GM10847 (cell line): Measurements from ENCODE around the gene CD8A.

ENCODE experiments used
- POLR2A ChIP-seq: IDR thresholded peaks from 2 replicates; pipeline ENCODE4 v1.6.1; 2011; ENCODE audit not compliant: insufficient read length; ENCODE audit errors: extremely low read depth

Gene CD8A

GRCh38 chr2:86785456-86785855 is 5.3 kb downstream of the CD8A start:
- TF ChIP-seq POLR2A, result no peak

- TF ChIP-seq POLR2A, result no peak
These were observed 6.9 kb downstream of the CD8A start for GRCh38 chr2:86783615-86784339.

- TF ChIP-seq POLR2A, result no peak
These were observed 8.0 kb downstream of the CD8A start for GRCh38 chr2:86782748-86783147.

GRCh38 chr2:86781363-86781762 is 9.3 kb downstream of the CD8A start:
- TF ChIP-seq POLR2A, result no peak

GRCh38 chr2:86779971-86780370 is 10.7 kb downstream of the CD8A start:
- TF ChIP-seq POLR2A, result no peak

- no peak for TF ChIP-seq POLR2A
These were observed 11.8 kb downstream of the CD8A start for GRCh38 chr2:86778957-86779356.

GRCh38 chr2:86776532-86776931 is 14.2 kb downstream of the CD8A start:
- no peak for TF ChIP-seq POLR2A

GRCh38 chr2:86775338-86775737 is 15.4 kb downstream of the CD8A start:
- no peak for TF ChIP-seq POLR2A

GRCh38 chr2:86774862-86775261 is 15.9 kb downstream of the CD8A start:
- TF ChIP-seq POLR2A, result no peak

- TF ChIP-seq POLR2A, result no peak
These were observed 18.1 kb downstream of the CD8A start for GRCh38 chr2:86772611-86773010.

- TF ChIP-seq POLR2A, result no peak
These were observed 19.9 kb downstream of the CD8A start for GRCh38 chr2:86770816-86771301.

GRCh38 chr2:86769838-86770237 is 20.9 kb downstream of the CD8A start:
- TF ChIP-seq POLR2A, result no peak

GRCh38 chr2:86768189-86768949 is 22.3 kb downstream of the CD8A start:
- TF ChIP-seq POLR2A, result no peak

GRCh38 chr2:86765310-86765695 is 25.4 kb downstream of the CD8A start:
- TF ChIP-seq POLR2A, result no peak

GRCh38 chr2:86764661-86765309 is 25.9 kb downstream of the CD8A start:
- TF ChIP-seq POLR2A, result no peak

- TF ChIP-seq POLR2A, result no peak
These were observed 30.3 kb downstream of the CD8A start for GRCh38 chr2:86760371-86760770.
